Epithelial cell of proximal tubule (primary cell): ENCODE measurements around the gene TSLP. TPM values are rescaled to one million over a fixed set of nuclear protein-coding genes. Genes with fewer than 3 reads are reported as not detected.

Experiments used
- DNase-seq: peaks from one replicate; pipeline ENCODE4 v3.0.0-alpha.2; 2011; ENCODE audit warnings: low read depth
- H3K4me3 ChIP-seq: 2 replicates; pipeline ENCODE4 v1.5.1; 2011; ENCODE audit warnings: low read depth, mild to moderate bottlenecking, low read length
- total RNA-seq: library from RNA; depleted of rRNA; stranded (reverse); fragments of >200 nt; gene quantifications from 2 replicates; pipeline ENCODE4 v1.2.3, GENCODE V29; 2015
- TF ChIP-seq, protein P1 (sequence below): conservative IDR thresholded peaks from 2 replicates; pipeline ENCODE4 v1.5.1; 2012; ENCODE audit warnings: low read depth, mild to moderate bottlenecking, low read length

Gene TSLP
- total RNA-seq, 1 donor from 2014 or later, result 0.46 TPM

DNA sequence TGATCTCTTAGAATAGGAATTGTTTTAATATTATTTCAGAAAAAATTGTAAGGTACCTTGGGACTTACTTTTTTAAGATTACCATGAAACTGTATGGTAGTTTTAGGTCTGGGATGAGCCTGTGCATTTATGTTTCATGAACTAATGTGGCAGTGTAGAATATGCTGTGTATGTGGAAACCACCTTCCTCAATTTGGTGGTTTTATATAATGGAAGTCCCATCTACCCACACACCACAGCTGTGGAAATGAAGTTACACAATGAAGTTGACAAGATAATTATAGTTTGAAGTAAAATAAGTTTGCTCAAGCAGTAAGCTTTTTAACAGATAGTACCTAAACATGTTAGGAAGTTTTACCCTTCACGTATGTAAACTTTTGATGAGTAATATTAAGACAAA is 45.0 kb downstream of the TSLP start:
- no peak for DNase-seq
- H3K4me3 ChIP-seq, result no peak overlapping the region
- TF ChIP-seq, protein P1, sequence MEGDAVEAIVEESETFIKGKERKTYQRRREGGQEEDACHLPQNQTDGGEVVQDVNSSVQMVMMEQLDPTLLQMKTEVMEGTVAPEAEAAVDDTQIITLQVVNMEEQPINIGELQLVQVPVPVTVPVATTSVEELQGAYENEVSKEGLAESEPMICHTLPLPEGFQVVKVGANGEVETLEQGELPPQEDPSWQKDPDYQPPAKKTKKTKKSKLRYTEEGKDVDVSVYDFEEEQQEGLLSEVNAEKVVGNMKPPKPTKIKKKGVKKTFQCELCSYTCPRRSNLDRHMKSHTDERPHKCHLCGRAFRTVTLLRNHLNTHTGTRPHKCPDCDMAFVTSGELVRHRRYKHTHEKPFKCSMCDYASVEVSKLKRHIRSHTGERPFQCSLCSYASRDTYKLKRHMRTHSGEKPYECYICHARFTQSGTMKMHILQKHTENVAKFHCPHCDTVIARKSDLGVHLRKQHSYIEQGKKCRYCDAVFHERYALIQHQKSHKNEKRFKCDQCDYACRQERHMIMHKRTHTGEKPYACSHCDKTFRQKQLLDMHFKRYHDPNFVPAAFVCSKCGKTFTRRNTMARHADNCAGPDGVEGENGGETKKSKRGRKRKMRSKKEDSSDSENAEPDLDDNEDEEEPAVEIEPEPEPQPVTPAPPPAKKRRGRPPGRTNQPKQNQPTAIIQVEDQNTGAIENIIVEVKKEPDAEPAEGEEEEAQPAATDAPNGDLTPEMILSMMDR, result no peak

DNA sequence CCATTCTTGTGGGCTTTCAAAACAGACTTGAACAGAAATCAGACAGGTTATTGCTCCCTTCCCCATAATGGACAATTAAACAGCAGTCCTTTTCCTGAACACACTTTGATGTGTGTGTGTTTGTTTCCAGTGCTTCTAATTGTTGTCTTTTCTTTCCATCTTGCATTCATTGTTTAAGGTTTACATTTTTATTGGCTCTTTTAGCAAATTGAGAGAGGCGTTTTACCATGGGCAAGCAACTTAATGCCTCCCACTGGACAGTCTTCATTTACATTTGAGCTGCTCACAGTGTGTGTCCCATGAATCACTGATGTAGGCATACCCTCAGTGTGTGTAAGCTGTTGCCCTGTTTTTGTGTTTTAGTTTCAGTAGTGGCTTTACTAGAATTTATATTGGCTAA is 45.6 kb downstream of the TSLP start:
- TF ChIP-seq, protein P1, result no peak
- DNase-seq, result no peak
- H3K4me3 ChIP-seq, result no peak overlapping the region

DNA sequence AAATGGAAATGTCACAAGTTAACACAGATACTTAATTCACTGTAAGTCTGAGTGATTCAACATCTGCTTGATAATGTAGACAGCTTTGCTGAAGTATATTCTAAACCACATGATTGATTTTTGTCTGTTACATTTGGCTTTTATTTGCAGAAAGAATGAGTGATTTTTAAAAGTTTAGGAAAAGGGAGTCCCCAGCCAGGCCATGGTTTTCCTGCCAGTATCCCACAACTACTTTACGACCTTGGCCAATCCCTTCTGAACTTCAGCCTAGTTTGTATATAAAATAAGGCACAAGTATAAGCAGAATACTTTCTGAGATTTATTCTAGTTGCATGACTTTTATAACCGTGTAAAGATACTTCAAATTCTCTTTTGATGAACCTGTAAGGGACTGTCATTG is 47.7 kb downstream of the TSLP start:
- DNase-seq, result no peak
- no peak overlapping the region for H3K4me3 ChIP-seq
- TF ChIP-seq, protein P1, result no peak

DNA sequence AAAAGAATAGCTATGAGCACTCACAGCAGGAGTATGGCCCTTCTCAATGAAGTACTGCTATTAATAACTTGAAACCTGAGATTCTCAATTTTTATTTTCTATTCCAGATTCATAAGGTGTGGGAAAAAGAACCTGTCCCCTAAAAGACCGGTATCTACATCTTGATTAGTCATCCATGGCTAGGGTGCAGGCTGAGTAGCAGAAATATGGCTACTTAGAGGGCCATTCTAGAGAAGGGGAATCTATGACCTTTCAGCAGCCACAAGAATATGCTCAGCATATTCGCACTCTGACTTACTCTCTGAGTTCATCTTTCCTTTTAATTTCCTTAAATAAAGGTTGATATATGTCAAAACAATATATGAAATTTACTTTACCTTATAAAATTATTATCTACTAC is 48.3 kb downstream of the TSLP start:
- no peak overlapping the region for H3K4me3 ChIP-seq
- DNase-seq, result no peak
- TF ChIP-seq, protein P1, result no peak

DNA sequence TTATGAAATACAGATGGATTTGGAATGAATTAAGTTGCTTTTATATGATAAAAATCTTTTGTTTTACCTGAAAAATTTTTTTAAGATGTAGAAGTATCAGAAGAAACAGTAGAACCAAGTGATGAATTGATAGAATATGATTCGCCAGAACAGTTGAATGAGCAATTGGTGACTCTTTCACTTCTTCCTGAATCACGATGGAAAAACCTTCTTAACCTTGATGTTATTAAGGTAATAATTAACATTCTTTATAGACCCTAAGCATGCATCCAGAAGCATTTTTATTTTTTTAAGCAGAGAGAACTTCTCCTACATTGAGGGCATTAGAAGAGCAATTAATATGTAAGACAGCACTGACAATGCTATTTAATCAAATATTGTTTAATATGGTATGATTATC is 49.4 kb downstream of the TSLP start:
- DNase-seq, result no peak
- TF ChIP-seq, protein P1, result no peak
- H3K4me3 ChIP-seq, result no peak overlapping the region

DNA sequence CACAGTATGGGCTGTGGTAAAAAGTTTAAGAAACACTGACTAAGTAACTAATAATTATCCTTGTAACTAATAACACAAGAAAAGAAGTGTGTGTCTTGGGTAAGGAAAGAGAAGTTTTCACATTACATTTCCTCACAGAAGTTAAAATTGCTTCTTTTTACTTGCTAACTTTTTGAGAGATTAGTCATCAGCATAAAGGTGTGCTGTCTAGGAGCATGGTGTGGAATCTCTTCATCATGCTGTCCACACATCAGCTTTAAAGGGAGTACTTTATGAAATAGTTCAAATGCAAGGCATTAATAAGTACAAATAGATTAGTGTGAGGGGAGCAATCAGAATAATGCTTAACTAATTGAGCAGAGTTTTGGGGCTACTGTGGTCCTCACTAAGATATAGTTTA is 50.4 kb downstream of the TSLP start:
- H3K4me3 ChIP-seq, result no peak overlapping the region
- DNase-seq, result no peak
- TF ChIP-seq, protein P1, result no peak

DNA sequence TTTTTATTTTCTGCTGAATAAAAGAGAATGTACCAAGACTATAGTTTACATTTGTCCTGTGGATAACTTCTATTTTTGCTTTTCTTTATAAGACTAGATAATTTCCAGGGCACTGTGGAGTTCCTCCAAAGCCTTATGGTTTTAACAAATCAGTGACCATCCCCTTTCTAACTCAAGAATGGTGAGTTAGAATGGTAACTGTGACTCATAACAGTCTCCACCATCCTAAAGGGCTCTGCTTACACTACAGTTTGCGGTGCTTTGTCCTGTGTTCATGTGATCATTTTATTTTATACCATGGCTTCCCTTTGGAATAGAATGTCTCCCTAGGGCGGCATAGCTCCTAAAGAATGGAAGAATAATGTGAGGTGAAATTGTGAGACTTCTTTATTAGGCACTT is 50.9 kb downstream of the TSLP start:
- H3K4me3 ChIP-seq, result no peak overlapping the region
- TF ChIP-seq, protein P1, result no peak
- no peak for DNase-seq
